NCI-H187 (cell line): Measurements from ENCODE around the gene COQ3.
"Not testable (repeated sequence)": the region's sequence is repeated elsewhere in the genome, so short reads cannot be mapped to it uniquely, and the experiment has no call there.

Experiments
- DNase-seq, 2 experiments: peaks; one replicate each; lab custom pipeline; 2025; lab: John Stamatoyannopoulos, UW

The COQ3 gene

GRCh38 chr6:99384507-99384906 is 9.5 kb downstream of the COQ3 start:
- no peak for DNase-seq

- DNase-seq: no peak
Observed at GRCh38 chr6:99378636-99379035, 15.4 kb downstream of the COQ3 start.

GRCh38 chr6:99369533-99369932 is 24.5 kb downstream of the COQ3 start:
- no peak for DNase-seq

- no peak for DNase-seq
Observed at GRCh38 chr6:99366852-99367251, 27.1 kb downstream of the COQ3 start.

- no peak for DNase-seq
Observed at GRCh38 chr6:99364026-99364425, 30.0 kb downstream of the COQ3 start.

GRCh38 chr6:99362678-99363268 is 31.2 kb downstream of the COQ3 start:
- no peak for DNase-seq

GRCh38 chr6:99359800-99360199 is 34.2 kb downstream of the COQ3 start:
- DNase-seq: no peak

- no peak for DNase-seq
Observed at GRCh38 chr6:99356641-99357040, 37.4 kb downstream of the COQ3 start.

GRCh38 chr6:99354983-99355382 is 39.0 kb downstream of the COQ3 start:
- no peak for DNase-seq

- DNase-seq: no peak
Observed at GRCh38 chr6:99353126-99353525, 40.9 kb downstream of the COQ3 start.

- no peak for DNase-seq
Observed at GRCh38 chr6:99350573-99350972, 43.4 kb downstream of the COQ3 start.

- peak; percentile 40 to 50 for DNase-seq
Observed at GRCh38 chr6:99349171-99350141, 44.5 kb downstream of the COQ3 start, which contains the start of gene FAXC. FAXC (minus strand) TSS chr6:99349674; CDS start chr6:99349372, 302 bp downstream.

GRCh38 chr6:99348288-99349170 is 45.5 kb downstream of the COQ3 start:
- DNase-seq: no peak

GRCh38 chr6:99347804-99348203 is 46.2 kb downstream of the COQ3 start:
- DNase-seq: no peak

- no peak for DNase-seq
Observed at GRCh38 chr6:99346595-99346994, 47.4 kb downstream of the COQ3 start.

GRCh38 chr6:99345164-99345563 is 48.8 kb downstream of the COQ3 start:
- DNase-seq: no peak

GRCh38 chr6:99344289-99344688 is 49.7 kb downstream of the COQ3 start:
- no peak for DNase-seq

- no peak for DNase-seq
Observed at GRCh38 chr6:99341862-99342455, 52.0 kb downstream of the COQ3 start.

GRCh38 chr6:99338188-99338587 is 55.8 kb downstream of the COQ3 start:
- DNase-seq: no peak

GRCh38 chr6:99335298-99335697 is 58.7 kb downstream of the COQ3 start:
- DNase-seq: not testable (repeated sequence)

GRCh38 chr6:99334526-99335127 is 59.4 kb downstream of the COQ3 start:
- peak in 1 of 2 experiments; percentile 13 for DNase-seq
